ENCODE measurements around the gene CARD11. TPM values are rescaled to one million over a fixed set of nuclear protein-coding genes. Genes with fewer than 3 reads are reported as not detected.

The CARD11 gene
- total and polyA plus RNA-seq, 2 of the 4 experiments (the other 2 are of a cell fraction): 0.18 to 0.26 TPM

DNA sequence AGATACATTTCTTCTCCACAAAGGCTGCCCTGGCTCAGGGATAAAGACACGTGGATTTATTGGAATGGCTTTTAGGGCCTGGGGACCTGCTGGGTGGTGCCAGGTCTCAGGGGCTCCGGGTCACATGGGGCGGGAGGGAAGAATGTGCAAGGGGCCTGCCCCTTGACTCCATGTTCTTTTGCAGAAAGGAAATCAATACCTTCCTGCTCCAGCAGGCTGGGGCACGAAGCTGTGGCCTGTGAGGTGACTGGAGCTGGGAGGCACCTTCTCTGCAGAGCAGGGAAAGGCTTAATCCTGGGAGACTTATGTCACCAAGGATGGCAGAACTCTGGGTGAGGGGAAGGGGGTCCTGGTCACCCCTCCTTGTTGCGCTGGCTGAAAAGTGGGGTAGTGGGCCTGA is 157.3 kb downstream of the CARD11 start:
- Histone ChIP-seq H3K4me1 (ENCODE audit: control insufficient read depth, insufficient read depth, low read length) (no peaks in the 10 kb centered on the region), H3K9me1 (ENCODE audit: insufficient read depth, low read length) (no peaks in the 10 kb centered on the region), H3K27ac (ENCODE audit: insufficient read depth, low read length) (no peak overlapping the region), H2AK5ac (ENCODE audit: low read depth, low read length) (no peak overlapping the region), H2BK5ac (ENCODE audit: low read depth, low read length, poor library complexity, severe bottlenecking) (no peak overlapping the region), H2BK20ac (ENCODE audit: low read depth, low read length) (no peak overlapping the region), H3K18ac (ENCODE audit: low read depth, low read length) (no peak overlapping the region), H3K23ac (ENCODE audit: low read depth, low read length) (no peak overlapping the region), H3K14ac (replicated peaks; ENCODE audit: low read depth, low read length) (no peak overlapping the region), H4K5ac (ENCODE audit: low read depth, low read length) (no peak overlapping the region), H3K27me3 (ENCODE audit: control insufficient read depth, insufficient read depth, low read length) (peaks cover 2% of the 10 kb centered on the region; the same call in 1 of the 2 replicates), H2AK9ac (replicated peaks; ENCODE audit: low read depth, low read length, poor library complexity) (no peak overlapping the region), H2BK120ac (ENCODE audit: low read depth, low read length) (no peak overlapping the region), H3K9me3 (ENCODE audit: control insufficient read depth, insufficient read depth, low read length) (no peaks in the 10 kb centered on the region), H3K4me2 (ENCODE audit: low read depth, low read length) (no peak overlapping the region), H3K56ac (ENCODE audit: extremely low read depth, insufficient read depth, low read length) (no peak overlapping the region), H3K9ac (ENCODE audit: low read depth, low read length) (no peak overlapping the region), H2AFZ (replicated peaks; ENCODE audit: low read length, poor library complexity) (no peak overlapping the region), H3K4ac (ENCODE audit: low read depth, low read length) (no peak overlapping the region), H3K79me1 (ENCODE audit: low read depth in 1 of 2, low read length in 2 of 2) (no peaks in the 10 kb centered on the region), H4K20me1 (ENCODE audit: insufficient read depth, low read length) (no peaks in the 10 kb centered on the region), H4K8ac (ENCODE audit: low read depth in 2 of 2, low read length in 2 of 2) (no peak overlapping the region), H4K91ac (ENCODE audit: insufficient read depth, low read depth, low read length) (no peak overlapping the region), H3K4me3 (ENCODE audit: insufficient read depth, low read depth, low read length) (no peak overlapping the region), H3K36me3 (ENCODE audit: control insufficient read depth, insufficient read depth, low read length) (no peaks in the 10 kb centered on the region), H2BK15ac (ENCODE audit: low read depth, low read length) (no peak overlapping the region)
- in situ Hi-C loops (cut with MboI; ENCODE audit: low sequenced_read_pairs): loop anchor here (10.0 kb wide), 2 partner anchors 268 to 1008 kb away; no protein-coding TSS in a partner anchor
- ChIA-PET POLR2A (ENCODE audit: unreplicated experiment) (no interaction called here), CTCF (interaction anchor here (0.5 to 1.5 kb wide), 2 partner anchors 128 to 1730 kb away, joined by 3 to 4 read pairs; no protein-coding TSS in a partner anchor)
- intact Hi-C loops (cut with micrococcal nuclease): loop anchor here (5.0 kb wide), 1 partner anchor 1746 kb away; no protein-coding TSS in a partner anchor
- dilution Hi-C loops (cut with HindIII; ENCODE audit: low sequenced_read_pairs, unreplicated experiment): no loop called here
- TF ChIP-seq ELK1 (IDR thresholded peaks at IDR 0.05; ENCODE audit: borderline replicate concordance, low read depth, low read length) (no peak), RCOR1 (IDR thresholded peaks at IDR 0.05; ENCODE audit: insufficient replicate concordance, low read length) (no peak), RFX5 (IDR thresholded peaks at IDR 0.05; ENCODE audit: low read depth, low read length) (no peak), FOS (IDR thresholded peaks at IDR 0.05; ENCODE audit: low read depth, low read length) (no peak), CEBPB (IDR thresholded peaks at IDR 0.05; ENCODE audit: low read depth, low read length) (no peak), MAFK (IDR thresholded peaks at IDR 0.05; ENCODE audit: low read depth, low read length) (no peak), BHLHE40 (IDR thresholded peaks at IDR 0.05; ENCODE audit: low read depth, low read length) (no peak), NFE2L2 (IDR thresholded peaks at IDR 0.05; ENCODE audit: low read depth, low read length) (no peak), MAZ (IDR thresholded peaks at IDR 0.05; ENCODE audit: borderline replicate concordance, low read depth, low read length) (no peak), MXI1 (IDR thresholded peaks at IDR 0.05; ENCODE audit: borderline replicate concordance, low read depth, low read length) (no peak), CHD1 (IDR thresholded peaks at IDR 0.05; ENCODE audit: low read depth, low read length) (no peak), RAD21 (IDR thresholded peaks at IDR 0.05; ENCODE audit: low read length) (no peak), SMC3 (IDR thresholded peaks at IDR 0.05; ENCODE audit: low read depth, low read length) (no peak), POLR2A (IDR thresholded peaks at IDR 0.05; ENCODE audit: low read depth, low read length) (no peak)
- TF ChIP-seq, protein P1, sequence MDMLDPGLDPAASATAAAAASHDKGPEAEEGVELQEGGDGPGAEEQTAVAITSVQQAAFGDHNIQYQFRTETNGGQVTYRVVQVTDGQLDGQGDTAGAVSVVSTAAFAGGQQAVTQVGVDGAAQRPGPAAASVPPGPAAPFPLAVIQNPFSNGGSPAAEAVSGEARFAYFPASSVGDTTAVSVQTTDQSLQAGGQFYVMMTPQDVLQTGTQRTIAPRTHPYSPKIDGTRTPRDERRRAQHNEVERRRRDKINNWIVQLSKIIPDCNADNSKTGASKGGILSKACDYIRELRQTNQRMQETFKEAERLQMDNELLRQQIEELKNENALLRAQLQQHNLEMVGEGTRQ (IDR thresholded peaks at IDR 0.05; ENCODE audit: low read depth, low read length): no peak
- TF ChIP-seq, protein P2, sequence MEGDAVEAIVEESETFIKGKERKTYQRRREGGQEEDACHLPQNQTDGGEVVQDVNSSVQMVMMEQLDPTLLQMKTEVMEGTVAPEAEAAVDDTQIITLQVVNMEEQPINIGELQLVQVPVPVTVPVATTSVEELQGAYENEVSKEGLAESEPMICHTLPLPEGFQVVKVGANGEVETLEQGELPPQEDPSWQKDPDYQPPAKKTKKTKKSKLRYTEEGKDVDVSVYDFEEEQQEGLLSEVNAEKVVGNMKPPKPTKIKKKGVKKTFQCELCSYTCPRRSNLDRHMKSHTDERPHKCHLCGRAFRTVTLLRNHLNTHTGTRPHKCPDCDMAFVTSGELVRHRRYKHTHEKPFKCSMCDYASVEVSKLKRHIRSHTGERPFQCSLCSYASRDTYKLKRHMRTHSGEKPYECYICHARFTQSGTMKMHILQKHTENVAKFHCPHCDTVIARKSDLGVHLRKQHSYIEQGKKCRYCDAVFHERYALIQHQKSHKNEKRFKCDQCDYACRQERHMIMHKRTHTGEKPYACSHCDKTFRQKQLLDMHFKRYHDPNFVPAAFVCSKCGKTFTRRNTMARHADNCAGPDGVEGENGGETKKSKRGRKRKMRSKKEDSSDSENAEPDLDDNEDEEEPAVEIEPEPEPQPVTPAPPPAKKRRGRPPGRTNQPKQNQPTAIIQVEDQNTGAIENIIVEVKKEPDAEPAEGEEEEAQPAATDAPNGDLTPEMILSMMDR (conservative IDR thresholded peaks at IDR 0.05; ENCODE audit: low read depth, low read length): no peak
- DNase-seq (no peak), ATAC-seq (ENCODE audit: low read depth) (no peak)
- BruUV-seq (replicated peaks): no TSS peak
- WGBS, 2 experiments (ENCODE audit: extremely low coverage in 2 of 2, insufficient read length in 1 of 2): no CpG with 5 or more reads among the region's 5 CpGs

Measured in IMR-90 (cell line).